Measurements from ENCODE around the gene FOXQ1. TPM values are rescaled to one million over a fixed set of nuclear protein-coding genes. Genes with fewer than 3 reads are reported as not detected.

FOXQ1 gene
- total and polyA plus RNA-seq, 2 of the 13 experiments (the other 11 are each of a cell fraction or from before 2014, with no cell fraction given): 35.2 to 39.8 TPM

GRCh38 chr6:1311400-1312202 is at the start of gene FOXQ1 (continued):
- TF ChIP-seq, protein P1, sequence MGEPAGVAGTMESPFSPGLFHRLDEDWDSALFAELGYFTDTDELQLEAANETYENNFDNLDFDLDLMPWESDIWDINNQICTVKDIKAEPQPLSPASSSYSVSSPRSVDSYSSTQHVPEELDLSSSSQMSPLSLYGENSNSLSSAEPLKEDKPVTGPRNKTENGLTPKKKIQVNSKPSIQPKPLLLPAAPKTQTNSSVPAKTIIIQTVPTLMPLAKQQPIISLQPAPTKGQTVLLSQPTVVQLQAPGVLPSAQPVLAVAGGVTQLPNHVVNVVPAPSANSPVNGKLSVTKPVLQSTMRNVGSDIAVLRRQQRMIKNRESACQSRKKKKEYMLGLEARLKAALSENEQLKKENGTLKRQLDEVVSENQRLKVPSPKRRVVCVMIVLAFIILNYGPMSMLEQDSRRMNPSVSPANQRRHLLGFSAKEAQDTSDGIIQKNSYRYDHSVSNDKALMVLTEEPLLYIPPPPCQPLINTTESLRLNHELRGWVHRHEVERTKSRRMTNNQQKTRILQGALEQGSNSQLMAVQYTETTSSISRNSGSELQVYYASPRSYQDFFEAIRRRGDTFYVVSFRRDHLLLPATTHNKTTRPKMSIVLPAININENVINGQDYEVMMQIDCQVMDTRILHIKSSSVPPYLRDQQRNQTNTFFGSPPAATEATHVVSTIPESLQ (CRISPR knock-in tag; conservative IDR thresholded peaks at IDR 0.05): 0 out of 2 replicates have a peak, but pooled peaks have one; percentile 44
- TF ChIP-seq ZNF446 (CRISPR knock-in tag; IDR thresholded peaks at IDR 0.05) (peak; percentile 51; the same call in 1 of the 2 replicates), ZNF674 (CRISPR knock-in tag; IDR thresholded peaks at IDR 0.05; ENCODE audit: low read depth) (0 out of 2 replicates have a peak, but pooled peaks have one; percentile 49), SIN3A (IDR thresholded peaks at IDR 0.05; ENCODE audit: borderline replicate concordance, low read depth, low read length) (peak; percentile 97), ZNF343 (CRISPR knock-in tag; IDR thresholded peaks at IDR 0.05) (peak; percentile 60; the same call in 1 of the 2 replicates), ZNF3 (CRISPR knock-in tag; IDR thresholded peaks at IDR 0.05) (peak; percentile 13), SOX13 (IDR thresholded peaks at IDR 0.05) (peak; percentile 72; the same call in 1 of the 2 replicates), SOX13 (CRISPR knock-in tag; conservative IDR thresholded peaks at IDR 0.05 in 1 of 2, IDR thresholded peaks at IDR 0.05 in 1 of 2) (peak in 1 of 2 experiments; percentile 82; a peak in 2 of 4 replicates), ZFP41 (CRISPR knock-in tag; IDR thresholded peaks at IDR 0.05; ENCODE audit: borderline replicate concordance) (peak; percentile 74; the same call in 1 of the 2 replicates), SAFB2 (CRISPR knock-in tag; IDR thresholded peaks at IDR 0.05; ENCODE audit: borderline replicate concordance, low read depth) (peak; percentile 81), RBFOX2 (IDR thresholded peaks at IDR 0.05; ENCODE audit: low read depth, low read length) (peak; percentile 99), ZNF792 (CRISPR knock-in tag; IDR thresholded peaks at IDR 0.05) (peak; percentile 74), RFX1 (IDR thresholded peaks at IDR 0.05) (no peak), ELF1 (CRISPR knock-in tag; IDR thresholded peaks at IDR 0.05) (peak; percentile 26; the same call in 1 of the 2 replicates), ZNF17 (CRISPR knock-in tag; IDR thresholded peaks at IDR 0.05) (no peak)
- TF ChIP-seq, protein P2, sequence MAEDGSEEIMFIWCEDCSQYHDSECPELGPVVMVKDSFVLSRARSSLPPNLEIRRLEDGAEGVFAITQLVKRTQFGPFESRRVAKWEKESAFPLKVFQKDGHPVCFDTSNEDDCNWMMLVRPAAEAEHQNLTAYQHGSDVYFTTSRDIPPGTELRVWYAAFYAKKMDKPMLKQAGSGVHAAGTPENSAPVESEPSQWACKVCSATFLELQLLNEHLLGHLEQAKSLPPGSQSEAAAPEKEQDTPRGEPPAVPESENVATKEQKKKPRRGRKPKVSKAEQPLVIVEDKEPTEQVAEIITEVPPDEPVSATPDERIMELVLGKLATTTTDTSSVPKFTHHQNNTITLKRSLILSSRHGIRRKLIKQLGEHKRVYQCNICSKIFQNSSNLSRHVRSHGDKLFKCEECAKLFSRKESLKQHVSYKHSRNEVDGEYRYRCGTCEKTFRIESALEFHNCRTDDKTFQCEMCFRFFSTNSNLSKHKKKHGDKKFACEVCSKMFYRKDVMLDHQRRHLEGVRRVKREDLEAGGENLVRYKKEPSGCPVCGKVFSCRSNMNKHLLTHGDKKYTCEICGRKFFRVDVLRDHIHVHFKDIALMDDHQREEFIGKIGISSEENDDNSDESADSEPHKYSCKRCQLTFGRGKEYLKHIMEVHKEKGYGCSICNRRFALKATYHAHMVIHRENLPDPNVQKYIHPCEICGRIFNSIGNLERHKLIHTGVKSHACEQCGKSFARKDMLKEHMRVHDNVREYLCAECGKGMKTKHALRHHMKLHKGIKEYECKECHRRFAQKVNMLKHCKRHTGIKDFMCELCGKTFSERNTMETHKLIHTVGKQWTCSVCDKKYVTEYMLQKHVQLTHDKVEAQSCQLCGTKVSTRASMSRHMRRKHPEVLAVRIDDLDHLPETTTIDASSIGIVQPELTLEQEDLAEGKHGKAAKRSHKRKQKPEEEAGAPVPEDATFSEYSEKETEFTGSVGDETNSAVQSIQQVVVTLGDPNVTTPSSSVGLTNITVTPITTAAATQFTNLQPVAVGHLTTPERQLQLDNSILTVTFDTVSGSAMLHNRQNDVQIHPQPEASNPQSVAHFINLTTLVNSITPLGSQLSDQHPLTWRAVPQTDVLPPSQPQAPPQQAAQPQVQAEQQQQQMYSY (CRISPR knock-in tag; IDR thresholded peaks at IDR 0.05): peak; percentile 52; the same call in 1 of the 2 replicates
- TF ChIP-seq, protein P3, sequence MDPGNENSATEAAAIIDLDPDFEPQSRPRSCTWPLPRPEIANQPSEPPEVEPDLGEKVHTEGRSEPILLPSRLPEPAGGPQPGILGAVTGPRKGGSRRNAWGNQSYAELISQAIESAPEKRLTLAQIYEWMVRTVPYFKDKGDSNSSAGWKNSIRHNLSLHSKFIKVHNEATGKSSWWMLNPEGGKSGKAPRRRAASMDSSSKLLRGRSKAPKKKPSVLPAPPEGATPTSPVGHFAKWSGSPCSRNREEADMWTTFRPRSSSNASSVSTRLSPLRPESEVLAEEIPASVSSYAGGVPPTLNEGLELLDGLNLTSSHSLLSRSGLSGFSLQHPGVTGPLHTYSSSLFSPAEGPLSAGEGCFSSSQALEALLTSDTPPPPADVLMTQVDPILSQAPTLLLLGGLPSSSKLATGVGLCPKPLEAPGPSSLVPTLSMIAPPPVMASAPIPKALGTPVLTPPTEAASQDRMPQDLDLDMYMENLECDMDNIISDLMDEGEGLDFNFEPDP (CRISPR knock-in tag; conservative IDR thresholded peaks at IDR 0.05): peak; percentile 81; the same call in 1 of the 2 replicates
- TF ChIP-seq, protein P4, sequence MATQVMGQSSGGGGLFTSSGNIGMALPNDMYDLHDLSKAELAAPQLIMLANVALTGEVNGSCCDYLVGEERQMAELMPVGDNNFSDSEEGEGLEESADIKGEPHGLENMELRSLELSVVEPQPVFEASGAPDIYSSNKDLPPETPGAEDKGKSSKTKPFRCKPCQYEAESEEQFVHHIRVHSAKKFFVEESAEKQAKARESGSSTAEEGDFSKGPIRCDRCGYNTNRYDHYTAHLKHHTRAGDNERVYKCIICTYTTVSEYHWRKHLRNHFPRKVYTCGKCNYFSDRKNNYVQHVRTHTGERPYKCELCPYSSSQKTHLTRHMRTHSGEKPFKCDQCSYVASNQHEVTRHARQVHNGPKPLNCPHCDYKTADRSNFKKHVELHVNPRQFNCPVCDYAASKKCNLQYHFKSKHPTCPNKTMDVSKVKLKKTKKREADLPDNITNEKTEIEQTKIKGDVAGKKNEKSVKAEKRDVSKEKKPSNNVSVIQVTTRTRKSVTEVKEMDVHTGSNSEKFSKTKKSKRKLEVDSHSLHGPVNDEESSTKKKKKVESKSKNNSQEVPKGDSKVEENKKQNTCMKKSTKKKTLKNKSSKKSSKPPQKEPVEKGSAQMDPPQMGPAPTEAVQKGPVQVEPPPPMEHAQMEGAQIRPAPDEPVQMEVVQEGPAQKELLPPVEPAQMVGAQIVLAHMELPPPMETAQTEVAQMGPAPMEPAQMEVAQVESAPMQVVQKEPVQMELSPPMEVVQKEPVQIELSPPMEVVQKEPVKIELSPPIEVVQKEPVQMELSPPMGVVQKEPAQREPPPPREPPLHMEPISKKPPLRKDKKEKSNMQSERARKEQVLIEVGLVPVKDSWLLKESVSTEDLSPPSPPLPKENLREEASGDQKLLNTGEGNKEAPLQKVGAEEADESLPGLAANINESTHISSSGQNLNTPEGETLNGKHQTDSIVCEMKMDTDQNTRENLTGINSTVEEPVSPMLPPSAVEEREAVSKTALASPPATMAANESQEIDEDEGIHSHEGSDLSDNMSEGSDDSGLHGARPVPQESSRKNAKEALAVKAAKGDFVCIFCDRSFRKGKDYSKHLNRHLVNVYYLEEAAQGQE (IDR thresholded peaks at IDR 0.05; ENCODE audit: borderline replicate concordance in 1 of 2, low read depth in 1 of 2, low read length in 2 of 2): peak in 1 of 2 experiments; percentile 78; a peak in 2 of 4 replicates
